ENCODE results near the gene PODNL1. TPM values are rescaled to one million over a fixed set of nuclear protein-coding genes. Genes with fewer than 3 reads are reported as not detected.

Gene PODNL1
- total RNA-seq, 1 donor from 2014 or later = 8.9 TPM

DNA sequence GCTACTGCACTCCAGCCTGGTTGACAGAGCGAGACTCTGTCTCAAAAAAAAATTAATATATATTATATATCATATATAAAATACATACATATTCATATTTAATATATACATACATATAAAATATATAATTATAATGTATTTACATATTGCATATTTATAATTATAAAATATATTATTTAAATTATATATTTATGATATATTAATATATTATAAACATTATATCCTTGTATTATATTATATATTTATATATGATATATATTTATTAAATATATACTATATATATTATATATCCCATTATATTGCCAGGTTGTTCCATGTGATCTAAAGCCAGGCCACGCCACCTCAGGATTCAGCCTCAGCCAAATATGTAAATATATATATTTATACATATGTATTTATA lies 42.0 kb downstream of the PODNL1 start:
- no peak overlapping the region for H3K4me3 Mint-ChIP-seq (ENCODE audit: unreplicated experiment)
- no peaks in the 10 kb centered on the region for H3K36me3 Mint-ChIP-seq (ENCODE audit: unreplicated experiment)
- no peaks in the 10 kb centered on the region for H3K27me3 Mint-ChIP-seq (ENCODE audit: unreplicated experiment)
- DNase-seq = no peak
- peaks cover 3% of the 10 kb centered on the region for H3K9me3 Mint-ChIP-seq (ENCODE audit: unreplicated experiment)
- H3K4me1 Mint-ChIP-seq (ENCODE audit: low read depth, unreplicated experiment) = no peaks in the 10 kb centered on the region
- no peak overlapping the region for H3K27ac Mint-ChIP-seq (ENCODE audit: unreplicated experiment)
- TF ChIP-seq, protein P1, sequence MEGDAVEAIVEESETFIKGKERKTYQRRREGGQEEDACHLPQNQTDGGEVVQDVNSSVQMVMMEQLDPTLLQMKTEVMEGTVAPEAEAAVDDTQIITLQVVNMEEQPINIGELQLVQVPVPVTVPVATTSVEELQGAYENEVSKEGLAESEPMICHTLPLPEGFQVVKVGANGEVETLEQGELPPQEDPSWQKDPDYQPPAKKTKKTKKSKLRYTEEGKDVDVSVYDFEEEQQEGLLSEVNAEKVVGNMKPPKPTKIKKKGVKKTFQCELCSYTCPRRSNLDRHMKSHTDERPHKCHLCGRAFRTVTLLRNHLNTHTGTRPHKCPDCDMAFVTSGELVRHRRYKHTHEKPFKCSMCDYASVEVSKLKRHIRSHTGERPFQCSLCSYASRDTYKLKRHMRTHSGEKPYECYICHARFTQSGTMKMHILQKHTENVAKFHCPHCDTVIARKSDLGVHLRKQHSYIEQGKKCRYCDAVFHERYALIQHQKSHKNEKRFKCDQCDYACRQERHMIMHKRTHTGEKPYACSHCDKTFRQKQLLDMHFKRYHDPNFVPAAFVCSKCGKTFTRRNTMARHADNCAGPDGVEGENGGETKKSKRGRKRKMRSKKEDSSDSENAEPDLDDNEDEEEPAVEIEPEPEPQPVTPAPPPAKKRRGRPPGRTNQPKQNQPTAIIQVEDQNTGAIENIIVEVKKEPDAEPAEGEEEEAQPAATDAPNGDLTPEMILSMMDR (IDR thresholded peaks at IDR 0.05; ENCODE audit: partially characterized antibody, unreplicated experiment) = no peak

DNA sequence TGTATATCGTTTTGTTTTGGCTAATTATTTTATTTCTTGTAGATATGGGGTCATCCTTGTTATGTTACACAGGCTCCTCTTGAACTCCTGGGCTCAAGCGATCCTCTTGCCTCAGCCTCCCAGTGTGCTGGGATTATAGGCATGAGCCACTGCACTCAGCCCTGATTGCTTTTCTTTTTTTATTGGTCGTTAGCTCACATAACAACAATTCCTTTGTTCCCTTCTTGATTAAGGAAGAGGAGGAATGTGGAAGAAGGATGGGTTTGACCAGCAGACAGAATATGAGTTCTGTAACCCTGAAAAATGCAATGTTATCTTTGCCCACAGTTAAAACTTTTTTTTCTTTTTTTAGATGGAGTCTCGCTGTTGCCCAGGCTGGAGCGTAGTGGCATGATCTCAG lies 43.7 kb downstream of the PODNL1 start:
- no peak for DNase-seq
- no peaks in the 10 kb centered on the region for H3K27me3 Mint-ChIP-seq (ENCODE audit: unreplicated experiment)
- H3K4me3 Mint-ChIP-seq (ENCODE audit: unreplicated experiment) = no peak overlapping the region
- TF ChIP-seq, protein P1 (IDR thresholded peaks at IDR 0.05; ENCODE audit: partially characterized antibody, unreplicated experiment) = no peak
- no peak overlapping the region for H3K27ac Mint-ChIP-seq (ENCODE audit: unreplicated experiment)
- no peaks in the 10 kb centered on the region for H3K36me3 Mint-ChIP-seq (ENCODE audit: unreplicated experiment)
- no peaks in the 10 kb centered on the region for H3K4me1 Mint-ChIP-seq (ENCODE audit: low read depth, unreplicated experiment)
- H3K9me3 Mint-ChIP-seq (ENCODE audit: unreplicated experiment) = peaks cover 3% of the 10 kb centered on the region

DNA sequence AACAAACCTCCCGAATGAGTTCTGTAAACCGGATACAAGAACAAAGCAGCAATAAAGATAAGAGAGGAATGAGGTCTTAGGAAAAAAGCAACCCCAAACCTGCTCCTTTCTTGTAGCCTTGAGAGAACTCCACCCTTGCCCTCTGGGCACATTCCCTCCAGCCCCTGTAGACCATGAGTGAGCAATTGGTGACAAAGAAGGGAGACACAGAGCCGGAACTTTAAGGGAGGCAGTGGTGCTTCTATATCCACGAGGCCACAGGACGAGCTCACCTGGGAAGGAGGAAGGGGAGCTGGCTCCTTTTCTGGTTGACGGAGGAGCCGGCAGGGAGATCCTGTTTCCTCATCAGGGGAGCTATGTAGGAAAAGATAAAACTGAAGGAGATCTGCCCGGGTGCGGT lies 45.3 kb downstream of the PODNL1 start:
- H3K27ac Mint-ChIP-seq (ENCODE audit: unreplicated experiment) = no peak overlapping the region
- no peak overlapping the region for H3K4me3 Mint-ChIP-seq (ENCODE audit: unreplicated experiment)
- TF ChIP-seq, protein P1 (IDR thresholded peaks at IDR 0.05; ENCODE audit: partially characterized antibody, unreplicated experiment) = no peak

DNA sequence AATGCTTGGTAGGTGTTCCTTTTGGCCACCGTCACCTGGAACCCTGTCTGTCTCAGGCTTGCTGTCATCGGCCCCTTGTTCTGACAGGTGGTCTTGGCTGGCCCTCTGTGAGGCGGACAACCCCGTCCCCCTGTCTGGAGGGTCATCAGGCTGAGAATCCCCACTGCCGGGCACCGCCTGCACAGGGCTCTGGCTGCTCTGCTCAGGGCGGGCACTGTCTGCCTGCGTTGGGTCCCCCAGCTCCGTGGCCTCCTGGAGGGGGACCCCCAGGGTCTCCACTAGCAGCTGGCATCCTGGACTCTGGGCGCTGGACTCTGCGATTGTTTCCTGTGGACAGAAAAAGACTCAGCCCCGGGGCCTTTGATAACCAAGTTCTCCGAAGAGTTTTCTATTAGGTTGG lies 48.1 kb downstream of the PODNL1 start:
- Mint-ChIP-seq H3K27ac (ENCODE audit: unreplicated experiment) (no peak overlapping the region), H3K36me3 (ENCODE audit: unreplicated experiment) (no peaks in the 10 kb centered on the region), H3K4me1 (ENCODE audit: low read depth, unreplicated experiment) (no peaks in the 10 kb centered on the region), H3K27me3 (ENCODE audit: unreplicated experiment) (no peaks in the 10 kb centered on the region), H3K4me3 (ENCODE audit: unreplicated experiment) (no peak overlapping the region), H3K9me3 (ENCODE audit: unreplicated experiment) (peaks cover 3% of the 10 kb centered on the region)
- no peak for DNase-seq
- TF ChIP-seq, protein P1 (IDR thresholded peaks at IDR 0.05; ENCODE audit: partially characterized antibody, unreplicated experiment) = no peak

More for the DNA sequence above, 45.3 kb downstream of the PODNL1 start:
- Mint-ChIP-seq H3K36me3 (ENCODE audit: unreplicated experiment) (no peaks in the 10 kb centered on the region), H3K27me3 (ENCODE audit: unreplicated experiment) (no peaks in the 10 kb centered on the region), H3K9me3 (ENCODE audit: unreplicated experiment) (peaks cover 3% of the 10 kb centered on the region), H3K4me1 (ENCODE audit: low read depth, unreplicated experiment) (no peaks in the 10 kb centered on the region)
- DNase-seq = no peak

DNA sequence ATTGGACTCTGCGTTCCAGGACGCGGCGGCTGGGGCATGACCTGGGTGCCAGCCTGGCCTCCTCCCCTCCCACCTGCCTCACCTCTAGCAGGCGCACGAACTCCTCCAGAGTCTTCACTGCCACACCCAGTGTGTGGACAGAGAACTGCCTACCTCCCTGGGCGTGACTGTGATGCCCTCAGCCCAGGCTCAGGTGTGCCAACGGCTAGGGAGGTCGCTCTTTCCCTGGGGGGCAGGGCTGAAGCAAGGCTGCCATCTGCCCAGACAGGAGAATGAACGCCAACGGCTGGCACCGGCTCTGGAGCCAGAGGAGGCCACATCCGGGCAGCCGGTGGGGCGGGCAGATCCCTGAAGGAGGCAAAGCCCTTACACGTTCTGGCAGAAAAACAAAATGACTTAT lies 49.9 kb downstream of the PODNL1 start:
- no peak for DNase-seq
- TF ChIP-seq, protein P1 (IDR thresholded peaks at IDR 0.05; ENCODE audit: partially characterized antibody, unreplicated experiment) = no peak

More for the DNA sequence above, 49.9 kb downstream of the PODNL1 start:
- Mint-ChIP-seq H3K27me3 (ENCODE audit: unreplicated experiment) (no peaks in the 10 kb centered on the region), H3K36me3 (ENCODE audit: unreplicated experiment) (no peaks in the 10 kb centered on the region), H3K9me3 (ENCODE audit: unreplicated experiment) (no peaks in the 10 kb centered on the region), H3K27ac (ENCODE audit: unreplicated experiment) (no peak overlapping the region), H3K4me1 (ENCODE audit: low read depth, unreplicated experiment) (no peaks in the 10 kb centered on the region), H3K4me3 (ENCODE audit: unreplicated experiment) (no peak overlapping the region)

All from glutamatergic neuron (in vitro differentiated cells).